Activated CD8-positive, alpha-beta memory T cell treated with anti-CD3 and anti-CD28 coated beads for 36 hours (primary cell): ENCODE results near the gene GFRA4. TPM values are rescaled to one million over a fixed set of nuclear protein-coding genes. Genes with fewer than 3 reads are reported as not detected.
"Not testable (repeated sequence)": the region's sequence is repeated elsewhere in the genome, so short reads cannot be mapped to it uniquely, and the experiment has no call there.

Experiments
- CTCF ChIA-PET: fragments of 350-600 bp; sonication (Branson Sonifier 250); formaldehyde crosslinking; loops from one replicate; lab custom pipeline; 2021; ENCODE audit warnings: antibody characterized with exemption; lab: Charles Lee
- POLR2A ChIA-PET: fragments of 350-600 bp; sonication (Branson Sonifier 250); formaldehyde crosslinking; loops from one replicate; lab custom pipeline; 2021; ENCODE audit warnings: antibody characterized with exemption; lab: Charles Lee
- total RNA-seq, 2 experiments: library from RNA; stranded (reverse); gene quantifications; one replicate each; pipeline ENCODE4 v1.2.3, GENCODE V29; 2021

GFRA4 gene
- total RNA-seq, 2 experiments from 2014 or later: not detected

GRCh38 chr20:3645309-3646066, 17.7 kb downstream of the GFRA4 start:
- ChIA-PET POLR2A (no interaction called here), CTCF (no interaction called here)

- POLR2A ChIA-PET: no interaction called here
- CTCF ChIA-PET: no interaction called here
Observed at GRCh38 chr20:3640259-3640658, 22.9 kb downstream of the GFRA4 start.

DNA sequence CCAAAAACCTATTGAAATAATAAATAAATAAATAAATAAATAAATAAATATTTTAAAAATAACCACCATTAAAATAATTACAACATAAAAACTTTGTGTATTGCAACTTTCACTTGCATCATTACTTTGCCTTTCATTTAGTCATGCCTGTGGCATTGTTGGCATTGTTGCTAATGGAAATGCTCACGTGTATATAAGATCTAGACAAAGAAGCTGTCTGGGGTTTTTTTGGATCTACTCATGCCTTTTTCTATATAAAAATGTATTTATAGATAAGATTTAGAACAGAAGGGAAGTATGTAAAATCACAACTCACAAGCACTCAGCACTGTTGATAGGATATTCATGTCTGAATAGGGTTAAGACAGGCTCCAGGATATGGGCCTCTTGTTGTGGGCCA, 27.9 kb downstream of the GFRA4 start:
- ChIA-PET CTCF (no interaction called here), POLR2A (no interaction called here)

DNA sequence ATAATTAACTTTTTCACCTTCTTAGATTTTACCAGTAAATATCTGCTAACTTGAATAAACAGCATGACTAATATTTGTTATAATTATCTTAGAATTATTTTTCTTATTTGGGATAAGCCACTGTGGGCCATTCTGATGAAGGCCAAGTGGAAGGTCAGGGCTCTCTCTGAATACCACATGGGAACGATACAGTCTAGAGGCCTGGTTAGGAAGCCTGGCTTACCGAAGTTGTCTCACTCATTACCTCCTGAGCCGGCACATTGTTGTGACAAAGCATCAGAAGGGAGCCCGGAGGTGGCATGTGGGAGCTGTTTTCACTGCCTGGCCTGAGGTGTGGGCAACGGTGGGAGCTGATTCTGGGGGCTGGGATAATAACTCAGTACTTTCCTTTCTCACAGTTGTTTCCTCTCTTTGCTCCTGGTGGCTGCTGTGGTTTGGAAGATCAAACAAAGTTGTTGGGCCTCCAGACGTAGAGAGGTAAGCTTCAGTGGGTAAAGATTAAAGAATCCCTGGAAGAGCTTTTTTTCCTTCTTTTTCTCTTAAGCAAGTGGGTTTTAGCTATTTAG, 29.2 kb downstream of the GFRA4 start:
- POLR2A ChIA-PET: no interaction called here

DNA sequence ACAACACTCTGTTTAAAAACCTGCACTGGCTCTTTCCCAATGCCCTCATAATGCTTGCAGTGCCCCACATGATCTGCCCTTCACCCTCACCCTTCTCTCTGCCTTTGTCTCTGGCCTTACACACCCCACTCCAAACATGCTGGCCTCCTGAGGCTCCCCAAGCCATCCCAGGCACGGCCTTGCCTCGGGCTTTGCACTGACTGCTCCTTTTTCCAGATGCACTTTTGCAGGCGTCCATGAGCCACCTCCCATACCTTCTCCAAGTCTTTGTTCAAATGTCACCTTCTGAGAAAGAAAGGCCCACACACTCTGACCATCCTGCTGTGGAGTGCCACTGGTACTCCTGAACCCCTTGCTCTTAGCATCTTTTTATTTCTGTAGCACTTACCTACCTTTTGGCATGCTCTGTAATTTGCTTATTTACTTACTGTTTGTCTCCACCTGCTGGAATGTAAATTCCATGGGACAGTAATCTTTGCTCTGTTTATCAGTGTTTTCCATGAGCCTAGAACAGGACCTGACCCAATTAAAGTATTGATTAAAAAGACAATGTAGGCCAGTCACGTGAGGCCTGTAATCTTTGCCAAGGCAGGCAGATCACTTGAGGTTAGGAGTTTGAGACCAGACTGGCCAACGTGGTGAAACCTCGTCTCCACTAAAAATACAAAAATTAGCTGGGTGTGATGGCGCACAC, 30.7 kb downstream of the GFRA4 start:
- CTCF ChIA-PET: interaction anchor here (0.7 kb wide), 1 partner anchor 307 kb away, joined by 3 read pairs; no protein-coding TSS in a partner anchor
- POLR2A ChIA-PET: no interaction called here

More for the DNA sequence above, 29.2 kb downstream of the GFRA4 start:
- CTCF ChIA-PET: no interaction called here

DNA sequence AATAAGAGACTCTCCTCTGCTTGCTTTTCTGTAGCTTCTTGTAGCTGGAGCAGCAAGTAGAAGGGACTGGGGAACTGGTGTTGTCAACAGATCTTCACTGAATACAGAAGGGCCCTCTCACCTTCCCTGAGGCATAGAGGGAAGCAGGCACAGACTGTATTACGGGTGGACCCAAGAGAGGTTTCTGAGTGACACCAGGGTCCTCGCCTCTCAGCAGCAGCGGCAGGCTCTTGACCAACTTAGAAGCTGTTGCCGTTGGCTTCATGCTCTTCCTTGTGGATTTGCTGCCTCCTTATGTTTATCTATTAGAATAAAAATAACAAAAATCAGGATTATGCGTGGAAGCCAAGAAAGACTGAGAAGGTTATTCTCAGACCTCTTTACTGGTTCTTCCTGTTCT, 31.7 kb downstream of the GFRA4 start:
- ChIA-PET POLR2A (no interaction called here), CTCF (no interaction called here)

DNA sequence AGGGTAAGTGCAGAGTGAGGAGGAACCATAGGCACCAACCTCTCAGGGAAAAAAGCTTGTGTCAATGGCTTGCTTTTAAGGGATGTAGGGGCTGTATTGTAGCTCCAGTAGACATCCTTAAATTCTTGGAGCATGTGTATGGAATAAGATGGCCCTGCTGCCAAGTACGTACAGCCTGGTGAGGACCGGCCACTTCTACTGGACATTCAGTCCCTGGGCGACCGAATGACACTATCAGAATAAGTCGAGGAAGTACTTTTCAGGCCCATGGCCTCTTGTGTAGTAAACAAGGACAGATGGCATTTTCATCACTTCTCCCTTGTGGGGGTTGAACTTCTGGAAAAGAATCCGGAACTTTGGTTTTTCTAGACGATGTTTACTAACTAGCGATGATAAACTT, 32.8 kb downstream of the GFRA4 start:
- ChIA-PET CTCF (interaction anchor here (0.6 kb wide), 2 partner anchors 315 to 522 kb away, joined by 3 read pairs; no protein-coding TSS in a partner anchor), POLR2A (no interaction called here)

DNA sequence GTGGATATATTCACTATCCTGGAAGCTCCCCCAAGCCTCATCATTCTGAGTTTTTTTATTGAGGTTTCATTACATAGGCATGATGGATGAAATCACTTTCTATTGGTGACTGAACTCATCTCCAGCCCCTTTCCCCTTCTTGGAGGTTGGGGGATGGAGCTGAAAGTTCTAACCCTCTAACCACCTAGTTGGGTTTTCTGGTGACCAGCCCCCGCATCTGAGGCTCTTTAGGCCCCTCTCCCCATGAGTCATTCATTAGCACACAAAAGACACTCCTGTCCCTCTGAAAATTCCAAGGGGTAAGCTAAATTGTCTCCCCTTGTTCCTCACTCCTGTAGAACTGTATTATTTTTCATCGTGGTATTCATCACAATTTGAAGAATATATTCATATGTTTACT, 33.3 kb downstream of the GFRA4 start:
- ChIA-PET POLR2A (no interaction called here), CTCF (interaction anchor here (0.6 kb wide), 1 partner anchor 316 kb away, joined by 3 read pairs; no protein-coding TSS in a partner anchor)

GRCh38 chr20:3628502-3629314, 34.5 kb downstream of the GFRA4 start:
- ChIA-PET CTCF (no interaction called here), POLR2A (no interaction called here)

DNA sequence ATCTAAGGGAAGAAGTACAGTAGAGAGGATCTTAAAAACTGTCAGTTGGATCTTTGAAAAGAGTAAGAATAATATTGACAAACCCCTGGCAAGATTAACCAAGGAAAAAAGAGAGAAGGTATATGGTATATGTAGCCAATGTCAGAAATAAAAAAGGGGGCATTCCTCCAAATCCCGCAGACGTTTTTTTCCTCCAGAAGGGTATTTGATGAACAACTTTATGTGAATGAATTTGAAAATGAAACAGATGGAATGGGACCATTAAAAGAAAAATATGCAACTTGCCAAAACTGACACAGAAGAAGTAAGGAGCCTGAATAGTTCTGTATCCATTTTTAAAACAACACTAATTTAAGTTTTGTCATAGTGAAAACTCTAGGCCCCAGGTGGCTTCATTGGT, 35.7 kb downstream of the GFRA4 start:
- POLR2A ChIA-PET: no interaction called here

GRCh38 chr20:3622406-3622805, 40.8 kb downstream of the GFRA4 start:
- ChIA-PET POLR2A (no interaction called here), CTCF (no interaction called here)

More for the DNA sequence above, 35.7 kb downstream of the GFRA4 start:
- CTCF ChIA-PET: no interaction called here

DNA sequence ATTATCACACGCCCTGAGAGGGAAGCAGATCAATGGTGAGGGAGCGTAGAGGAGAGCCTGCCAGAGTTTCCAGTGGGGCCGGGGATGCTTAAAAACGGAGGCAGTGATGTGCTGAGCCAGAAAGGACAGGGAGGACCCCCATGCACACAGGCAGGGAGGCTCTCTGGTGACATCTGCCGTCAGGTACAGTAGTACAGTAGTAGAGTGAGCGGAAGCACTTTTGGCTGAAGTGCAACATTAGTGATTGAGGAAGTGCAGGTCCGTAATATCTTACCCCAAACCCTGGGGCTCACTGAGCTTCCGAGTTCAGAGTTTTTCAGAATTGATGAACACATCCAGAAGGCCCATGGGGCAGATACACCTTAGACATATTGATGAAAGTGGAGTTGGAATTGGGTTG, 42.1 kb downstream of the GFRA4 start:
- POLR2A ChIA-PET: no interaction called here
- CTCF ChIA-PET: no interaction called here

DNA sequence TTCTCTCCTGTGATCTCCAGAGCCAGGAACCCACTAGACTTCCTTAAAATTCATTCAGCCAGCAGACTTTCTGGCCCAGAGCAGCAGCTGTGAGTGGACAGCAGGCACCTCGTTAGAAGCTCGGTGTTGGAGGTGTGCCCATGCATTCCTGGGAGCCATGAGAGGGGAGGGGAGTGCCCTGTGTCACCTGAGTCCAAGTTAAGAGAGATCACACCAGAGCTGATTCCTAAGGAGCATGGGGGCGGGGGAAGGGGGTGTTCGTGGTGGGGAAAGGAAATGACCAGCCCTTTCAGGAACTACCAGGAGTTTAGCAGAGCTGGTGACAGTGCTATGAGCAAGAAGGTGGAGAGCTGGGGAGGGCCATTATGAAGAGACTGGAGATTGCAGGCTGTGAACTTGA, 46.9 kb downstream of the GFRA4 start:
- CTCF ChIA-PET: no interaction called here

GRCh38 chr20:3615171-3615840, 47.9 kb downstream of the GFRA4 start:
- POLR2A ChIA-PET, CTCF ChIA-PET: not testable (repeated sequence)

More for the DNA sequence above, 46.9 kb downstream of the GFRA4 start:
- POLR2A ChIA-PET: no interaction called here

- CTCF ChIA-PET: no interaction called here
- POLR2A ChIA-PET: no interaction called here
Observed at GRCh38 chr20:3614466-3614865, 48.7 kb downstream of the GFRA4 start.

DNA sequence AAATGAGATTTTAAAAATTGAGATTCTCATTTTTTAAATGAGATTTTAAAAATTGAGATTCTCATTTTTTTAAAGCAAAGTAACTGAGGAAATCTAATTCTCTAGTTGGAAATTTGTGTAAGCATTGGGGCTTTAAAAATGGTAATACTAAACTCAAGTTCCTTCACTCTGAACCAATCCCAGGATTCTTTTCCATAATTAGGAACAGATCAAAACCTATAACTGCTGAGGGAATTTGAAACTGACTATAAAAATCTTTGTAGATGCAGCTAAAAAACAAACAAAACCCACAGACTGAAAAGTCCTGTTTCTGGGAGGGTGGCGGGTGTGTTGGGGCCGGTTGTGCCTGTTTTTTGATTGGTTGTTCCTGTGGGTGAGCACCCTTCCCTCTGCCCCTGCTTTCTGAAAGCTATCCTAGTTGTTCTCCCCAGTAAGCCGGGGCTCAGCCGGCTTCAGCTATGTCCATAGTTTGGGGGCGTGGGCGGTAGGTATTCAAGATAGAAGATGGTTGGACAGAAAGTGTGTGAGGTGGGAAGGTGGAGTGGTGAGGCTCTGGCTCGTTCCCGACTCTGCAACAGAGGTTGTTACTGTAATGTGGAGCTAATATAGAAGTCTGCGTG, 49.3 kb downstream of the GFRA4 start:
- CTCF ChIA-PET: no interaction called here

DNA sequence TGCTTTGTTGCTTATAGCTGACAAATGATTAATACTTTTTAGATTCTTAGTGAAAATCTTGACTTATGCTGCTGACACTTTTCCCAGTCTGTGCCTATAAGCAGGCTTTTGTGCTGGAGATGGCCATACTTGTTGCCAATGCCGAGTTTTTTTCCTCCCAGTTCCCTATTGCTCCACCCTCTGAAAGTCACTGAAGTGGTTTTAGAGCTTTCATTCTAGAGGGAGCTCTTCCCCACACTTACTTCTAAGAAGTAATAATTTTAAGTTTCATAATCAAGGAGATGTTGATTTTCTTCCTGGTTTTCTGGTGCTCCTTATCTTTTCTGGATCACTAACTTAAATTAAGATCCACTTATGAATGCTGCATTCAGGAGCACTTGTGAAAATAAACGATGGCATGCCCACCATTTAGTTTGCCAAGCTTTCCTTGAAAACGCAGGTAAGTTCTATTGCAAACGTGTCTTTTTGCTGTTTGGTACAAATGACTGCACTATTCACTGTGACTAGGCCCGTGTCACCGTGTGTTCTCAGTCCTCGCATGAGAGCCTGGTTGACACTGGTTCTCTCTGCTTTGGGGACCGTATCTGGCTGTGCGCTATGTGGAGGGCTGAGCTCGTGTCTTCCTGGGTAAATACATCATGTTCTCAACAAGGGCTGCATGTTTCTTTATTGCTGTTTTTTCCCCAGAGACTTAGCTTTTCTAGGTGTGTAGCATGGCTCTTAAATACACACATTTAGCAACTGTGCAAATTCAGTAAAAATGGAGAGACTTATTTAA, 50.2 kb downstream of the GFRA4 start:
- ChIA-PET POLR2A (no interaction called here), CTCF (interaction anchor here (0.9 kb wide), 1 partner anchor 9 kb away, joined by 3 read pairs; no protein-coding TSS in a partner anchor)

More for the DNA sequence above, 49.3 kb downstream of the GFRA4 start:
- POLR2A ChIA-PET: no interaction called here

DNA sequence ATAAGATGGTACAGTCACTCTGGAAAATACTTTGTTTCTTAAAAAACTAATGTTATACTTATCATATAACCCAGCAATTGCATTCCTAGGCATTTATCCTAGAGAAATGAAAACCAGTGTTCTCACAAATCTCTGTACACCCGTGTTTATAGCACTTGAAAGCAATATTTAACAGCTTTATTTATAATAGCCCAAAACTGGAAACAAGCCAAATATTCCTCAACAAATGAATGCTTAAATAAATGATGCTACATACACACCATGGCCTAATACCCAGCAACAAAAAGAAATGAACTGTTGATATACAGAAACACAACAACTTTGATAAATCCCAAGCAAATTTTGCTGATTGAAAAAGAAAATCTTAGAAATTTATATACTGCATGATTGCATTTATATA, 51.3 kb downstream of the GFRA4 start:
- CTCF ChIA-PET: interaction anchor here (0.9 kb wide), 1 partner anchor 8 kb away, joined by 3 read pairs; no protein-coding TSS in a partner anchor
- POLR2A ChIA-PET: no interaction called here
